Measurements from ENCODE around the gene SLC25A25.

Gene SLC25A25

DNA sequence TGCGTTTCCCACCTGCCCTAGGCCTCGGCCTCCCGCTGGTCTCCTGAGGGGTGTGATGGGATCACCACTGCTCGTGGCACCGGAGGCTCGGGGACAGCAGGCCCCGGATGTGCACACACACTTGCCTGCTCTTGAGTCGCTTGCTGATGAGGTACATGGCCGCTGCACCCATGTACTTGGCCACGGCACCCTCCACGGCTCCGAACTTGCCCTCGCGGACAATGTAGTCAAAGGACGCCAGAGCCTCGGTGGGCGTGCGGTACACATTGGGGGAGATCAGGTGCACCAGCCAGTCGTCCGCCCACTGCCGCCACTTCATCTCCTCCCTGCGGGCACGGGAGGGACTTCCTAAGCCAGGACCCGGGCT is 54.8 kb downstream of the SLC25A25 start:
- no peak for DNase-seq (ENCODE audit: low read depth)
- TF ChIP-seq, protein P1, sequence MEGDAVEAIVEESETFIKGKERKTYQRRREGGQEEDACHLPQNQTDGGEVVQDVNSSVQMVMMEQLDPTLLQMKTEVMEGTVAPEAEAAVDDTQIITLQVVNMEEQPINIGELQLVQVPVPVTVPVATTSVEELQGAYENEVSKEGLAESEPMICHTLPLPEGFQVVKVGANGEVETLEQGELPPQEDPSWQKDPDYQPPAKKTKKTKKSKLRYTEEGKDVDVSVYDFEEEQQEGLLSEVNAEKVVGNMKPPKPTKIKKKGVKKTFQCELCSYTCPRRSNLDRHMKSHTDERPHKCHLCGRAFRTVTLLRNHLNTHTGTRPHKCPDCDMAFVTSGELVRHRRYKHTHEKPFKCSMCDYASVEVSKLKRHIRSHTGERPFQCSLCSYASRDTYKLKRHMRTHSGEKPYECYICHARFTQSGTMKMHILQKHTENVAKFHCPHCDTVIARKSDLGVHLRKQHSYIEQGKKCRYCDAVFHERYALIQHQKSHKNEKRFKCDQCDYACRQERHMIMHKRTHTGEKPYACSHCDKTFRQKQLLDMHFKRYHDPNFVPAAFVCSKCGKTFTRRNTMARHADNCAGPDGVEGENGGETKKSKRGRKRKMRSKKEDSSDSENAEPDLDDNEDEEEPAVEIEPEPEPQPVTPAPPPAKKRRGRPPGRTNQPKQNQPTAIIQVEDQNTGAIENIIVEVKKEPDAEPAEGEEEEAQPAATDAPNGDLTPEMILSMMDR (IDR thresholded peaks at IDR 0.05; ENCODE audit: control insufficient read depth, insufficient read depth, low read depth, low read length, missing control alignments), result no peak

DNA sequence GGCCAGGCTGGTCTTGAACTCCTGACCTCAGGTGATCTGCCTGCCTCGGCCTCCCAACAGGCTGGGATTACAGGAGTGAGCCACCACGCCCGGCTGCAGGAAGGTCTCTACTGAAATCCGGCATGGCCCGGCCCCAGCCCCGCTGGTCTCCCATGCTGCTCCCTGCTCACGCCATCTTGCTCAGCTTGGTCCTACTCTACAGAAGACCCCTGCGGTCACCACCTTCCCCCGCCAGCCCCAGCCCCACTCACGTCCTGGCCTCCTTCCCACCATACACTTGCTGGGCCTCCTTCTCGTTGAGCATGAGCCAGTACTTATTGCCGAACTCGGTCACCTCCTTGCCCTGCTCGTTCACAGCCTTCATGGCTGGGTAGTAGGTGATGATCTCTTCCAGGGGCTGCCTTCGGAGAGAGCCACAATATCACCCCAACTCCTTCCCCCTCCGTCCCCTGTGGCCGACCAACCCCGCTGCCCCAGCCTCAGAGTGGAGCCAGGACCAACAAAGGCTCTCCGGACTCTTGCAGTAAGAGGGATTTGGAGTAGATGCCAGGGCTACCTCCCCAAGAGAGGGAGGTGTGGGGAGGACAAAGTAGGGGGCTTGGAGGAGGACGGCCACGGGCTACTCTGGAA is 55.5 kb downstream of the SLC25A25 start:
- no peak overlapping the region for H3K4me3 ChIP-seq (ENCODE audit: control insufficient read depth, low read depth, low read length)
- TF ChIP-seq, protein P1 (IDR thresholded peaks at IDR 0.05; ENCODE audit: control insufficient read depth, insufficient read depth, low read depth, low read length, missing control alignments), result no peak
- DNase-seq (ENCODE audit: low read depth), result no peak

More for the DNA sequence above, 54.8 kb downstream of the SLC25A25 start:
- no peak overlapping the region for H3K4me3 ChIP-seq (ENCODE audit: control insufficient read depth, low read depth, low read length)

DNA sequence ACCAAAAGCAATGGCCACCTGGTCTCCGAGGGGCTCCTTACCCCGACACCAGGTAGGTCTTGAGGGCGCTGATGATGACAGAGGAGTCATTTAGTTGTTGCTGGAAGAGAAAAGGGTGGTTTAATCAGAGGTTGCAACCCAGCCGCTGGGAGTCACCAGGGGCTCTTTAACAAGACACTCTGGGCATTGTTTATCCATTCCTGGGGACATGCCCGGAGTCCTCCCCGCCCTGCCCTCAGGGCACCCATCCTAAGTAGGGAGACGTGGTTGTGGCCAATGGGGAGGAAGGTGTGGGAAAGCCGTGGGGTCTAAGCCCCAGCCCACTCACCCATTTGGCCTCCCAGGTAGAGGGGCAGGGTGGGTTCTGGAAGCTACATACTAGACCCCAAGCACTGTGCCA is 56.4 kb downstream of the SLC25A25 start:
- TF ChIP-seq, protein P1 (IDR thresholded peaks at IDR 0.05; ENCODE audit: control insufficient read depth, insufficient read depth, low read depth, low read length, missing control alignments), result no peak

GRCh38 chr9:128124873-128125579 is 57.0 kb downstream of the SLC25A25 start:
- TF ChIP-seq, protein P1 (IDR thresholded peaks at IDR 0.05; ENCODE audit: control insufficient read depth, insufficient read depth, low read depth, low read length, missing control alignments), result peak; percentile 72
- H3K4me3 ChIP-seq (ENCODE audit: control insufficient read depth, low read depth, low read length), result no peak overlapping the region
- DNase-seq (ENCODE audit: low read depth), result no peak

More for the DNA sequence above, 56.4 kb downstream of the SLC25A25 start:
- no peak overlapping the region for H3K4me3 ChIP-seq (ENCODE audit: control insufficient read depth, low read depth, low read length)
- no peak for DNase-seq (ENCODE audit: low read depth)

DNA sequence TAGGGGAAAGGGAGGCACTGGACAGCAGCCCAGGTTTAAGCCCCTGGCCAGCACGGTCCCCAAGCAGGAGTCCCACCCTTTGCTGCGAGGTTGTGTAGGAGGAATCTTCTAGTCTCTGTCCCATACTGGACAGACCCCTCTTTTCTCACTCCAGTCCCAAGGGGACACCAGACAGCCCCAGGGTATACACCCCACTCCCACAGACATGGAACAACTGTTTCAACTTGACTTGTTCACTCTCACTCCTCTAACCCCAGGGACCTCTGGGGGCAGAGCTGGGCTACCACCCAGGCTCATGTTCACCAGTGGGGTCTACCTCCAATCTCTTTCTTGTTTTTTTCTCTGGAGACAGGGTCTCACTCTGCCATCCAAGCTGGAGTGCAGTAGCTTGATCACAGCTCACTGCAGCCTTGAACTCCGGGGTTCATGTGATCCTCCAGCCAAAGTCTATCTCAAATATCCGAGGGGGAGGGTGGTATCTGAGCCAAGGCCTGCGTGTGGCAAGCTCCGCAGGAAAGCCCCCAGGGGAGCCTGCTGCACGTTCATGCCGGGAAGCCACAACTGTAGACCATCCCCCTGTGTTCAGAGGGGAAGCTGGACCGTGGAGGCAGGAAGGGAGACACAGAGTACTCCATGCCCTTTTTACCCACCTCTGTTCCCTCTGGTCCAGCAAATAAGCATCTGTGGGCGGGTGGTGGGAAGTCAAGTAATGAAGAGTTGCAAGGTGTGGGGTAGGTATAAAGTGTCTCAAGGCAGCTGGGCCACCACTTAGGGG is 57.7 kb downstream of the SLC25A25 start:
- TF ChIP-seq, protein P1 (IDR thresholded peaks at IDR 0.05; ENCODE audit: control insufficient read depth, insufficient read depth, low read depth, low read length, missing control alignments), result no peak
- peak overlapping the region; percentile 5; the same call in 1 of the 2 replicates for H3K4me3 ChIP-seq (ENCODE audit: control insufficient read depth, low read depth, low read length)
- no peak for DNase-seq (ENCODE audit: low read depth)

DNA sequence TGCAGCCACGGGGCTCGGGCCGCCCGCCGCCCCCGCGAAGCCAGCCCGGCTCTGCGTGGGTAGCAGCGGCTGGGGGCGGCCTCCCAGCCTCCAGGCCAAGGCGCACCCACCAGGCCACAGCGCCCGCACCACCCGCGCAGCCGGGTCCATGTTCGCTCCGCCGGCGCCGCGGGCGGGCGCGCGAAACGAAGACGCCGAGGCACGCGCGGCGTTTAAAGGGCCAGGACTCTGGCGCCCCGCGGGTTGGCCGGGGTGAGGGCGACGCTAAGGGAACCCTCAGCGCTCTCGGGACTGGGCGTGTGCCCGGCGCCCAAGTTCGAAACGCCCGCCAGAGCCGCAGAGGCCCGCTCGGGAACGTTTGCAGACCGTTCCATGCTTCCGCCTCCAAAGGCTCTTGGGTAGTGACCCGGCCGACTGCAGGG is 59.5 kb downstream of the SLC25A25 start, which contains the start of gene PTGES2:
Gene PTGES2, minus strand, starts transcription at position 162 of the 422 bp plus-strand sequence. Its CDS starts 12 bp downstream, at position 150.
- TF ChIP-seq, protein P1 (IDR thresholded peaks at IDR 0.05; ENCODE audit: control insufficient read depth, insufficient read depth, low read depth, low read length, missing control alignments), result no peak
- peak; percentile 51 for DNase-seq (ENCODE audit: low read depth)
- H3K4me3 ChIP-seq (ENCODE audit: control insufficient read depth, low read depth, low read length), result peak within 1 kb of the TSS; percentile 52

All from AG09309 (cell line).